Ishikawa (cell line): ENCODE data around the gene ATP5F1D.

Experiments used
- CREB1 ChIP-seq: IDR thresholded peaks from 2 replicates; pipeline ENCODE4 v1.6.1; 2012; ENCODE audit warnings: low read depth
- EP300 ChIP-seq: IDR thresholded peaks from 2 replicates; pipeline ENCODE4 v1.6.1; 2012; ENCODE audit warnings: borderline replicate concordance
- MAX ChIP-seq: IDR thresholded peaks from 2 replicates; pipeline ENCODE4 v1.6.1; 2012
- NFIC ChIP-seq: IDR thresholded peaks from 2 replicates; pipeline ENCODE4 v1.6.1; 2012
- RAD21 ChIP-seq: IDR thresholded peaks from 2 replicates; pipeline ENCODE4 v1.6.1; 2012; ENCODE audit warnings: low read depth
- REST ChIP-seq: IDR thresholded peaks from 2 replicates; pipeline ENCODE4 v1.6.1; 2012; ENCODE audit warnings: low read depth, mild to moderate bottlenecking
- YY1 ChIP-seq: IDR thresholded peaks from 2 replicates; pipeline ENCODE4 v1.6.1; 2012; ENCODE audit warnings: low read depth

GRCh38 chr19:1252821-1253513 lies 11.4 kb downstream of the ATP5F1D start:
- TF ChIP-seq YY1 (peak; percentile 18; the same call in 1 of the 2 replicates), EP300 (0 out of 2 replicates have a peak, but pooled peaks have one; percentile 19), CREB1 (no peak), NFIC (peak; percentile 81), REST (no peak), RAD21 (no peak), MAX (peak; percentile 26)
